SH-SY5Y (cell line): ENCODE data around the gene OSTF1.

Experiments used
- GATA2 ChIP-seq: IDR thresholded peaks from 2 replicates; pipeline ENCODE4 v1.6.1; 2011; ENCODE audit warnings: mild to moderate bottlenecking, low read depth, low read length
- GATA3 ChIP-seq: IDR thresholded peaks from 2 replicates; pipeline ENCODE4 v1.6.1; 2011; ENCODE audit warnings: low read depth, mild to moderate bottlenecking, low read length, moderate library complexity

The OSTF1 gene

DNA sequence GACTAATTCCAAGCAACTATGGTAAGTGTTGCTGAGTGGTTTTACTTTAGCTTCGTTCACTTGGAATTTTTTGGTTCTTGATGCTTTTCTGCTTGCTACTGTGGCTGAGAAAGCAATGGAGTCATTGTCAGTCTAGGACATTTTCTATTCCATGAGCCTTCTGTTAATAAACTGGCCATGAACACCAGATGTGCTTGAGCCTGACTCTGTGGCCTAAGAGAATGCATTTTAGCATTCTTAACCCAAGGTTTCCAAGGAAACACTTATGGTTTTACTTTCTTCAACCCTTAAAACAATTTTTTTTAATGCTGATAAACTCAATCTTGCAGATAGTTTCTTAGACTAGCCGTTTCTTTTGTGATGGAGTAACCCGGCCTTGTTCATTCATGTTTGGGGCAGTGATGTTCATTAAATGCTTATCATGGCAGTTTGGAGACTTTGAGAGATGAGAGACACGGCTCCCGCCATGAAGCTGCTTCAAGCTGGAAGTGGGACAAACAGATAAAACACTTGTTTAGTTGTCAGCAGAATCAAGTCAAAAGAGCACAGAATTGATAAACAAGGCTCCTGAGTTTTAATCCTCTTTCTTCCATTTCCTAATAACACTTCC lies 42.4 kb downstream of the OSTF1 start:
- TF ChIP-seq GATA3 (no peak), GATA2 (no peak)

DNA sequence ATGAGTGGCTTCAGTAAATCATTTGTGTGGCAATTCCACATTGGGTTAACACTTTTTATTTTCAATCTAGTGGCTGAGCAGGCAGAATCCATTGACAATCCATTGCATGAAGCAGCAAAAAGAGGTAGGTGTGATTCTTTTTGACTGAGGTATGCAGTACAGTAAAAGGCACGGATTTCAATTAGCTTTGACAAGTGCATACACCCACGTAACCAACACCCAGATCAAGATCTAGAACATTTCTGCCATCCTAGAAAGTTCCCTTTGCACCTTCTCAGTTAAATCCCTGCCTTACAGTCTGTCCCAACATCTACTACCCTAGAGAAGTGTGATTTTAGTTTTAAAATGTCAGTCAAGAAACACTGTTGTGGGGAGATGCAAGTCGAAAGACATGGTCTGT lies 43.4 kb downstream of the OSTF1 start:
- TF ChIP-seq GATA3 (no peak), GATA2 (no peak)

GRCh38 chr9:75132244-75132643 lies 43.9 kb downstream of the OSTF1 start:
- TF ChIP-seq GATA3: no peak
- TF ChIP-seq GATA2: no peak

GRCh38 chr9:75133396-75133795 lies 45.1 kb downstream of the OSTF1 start:
- no peak for TF ChIP-seq GATA3
- no peak for TF ChIP-seq GATA2

DNA sequence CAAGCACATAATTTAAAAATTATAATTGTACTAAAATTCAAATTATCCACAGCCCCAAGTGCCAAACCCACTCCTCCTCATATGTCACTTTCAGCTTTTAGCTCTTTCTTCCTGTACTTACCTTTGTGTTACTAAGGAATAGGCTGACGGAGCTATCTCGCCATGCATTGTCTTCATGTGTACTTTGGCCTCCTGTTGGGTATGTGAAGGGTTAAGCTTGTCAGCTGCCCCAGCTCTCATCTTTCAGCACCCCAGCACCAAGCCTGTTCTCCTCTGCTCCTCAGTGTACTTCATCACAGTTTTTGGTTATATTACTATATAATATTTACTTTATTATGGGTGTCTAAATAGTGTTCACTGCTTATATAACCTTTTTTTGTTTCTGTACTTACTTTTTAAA lies 46.2 kb downstream of the OSTF1 start:
- TF ChIP-seq GATA2: no peak
- no peak for TF ChIP-seq GATA3

DNA sequence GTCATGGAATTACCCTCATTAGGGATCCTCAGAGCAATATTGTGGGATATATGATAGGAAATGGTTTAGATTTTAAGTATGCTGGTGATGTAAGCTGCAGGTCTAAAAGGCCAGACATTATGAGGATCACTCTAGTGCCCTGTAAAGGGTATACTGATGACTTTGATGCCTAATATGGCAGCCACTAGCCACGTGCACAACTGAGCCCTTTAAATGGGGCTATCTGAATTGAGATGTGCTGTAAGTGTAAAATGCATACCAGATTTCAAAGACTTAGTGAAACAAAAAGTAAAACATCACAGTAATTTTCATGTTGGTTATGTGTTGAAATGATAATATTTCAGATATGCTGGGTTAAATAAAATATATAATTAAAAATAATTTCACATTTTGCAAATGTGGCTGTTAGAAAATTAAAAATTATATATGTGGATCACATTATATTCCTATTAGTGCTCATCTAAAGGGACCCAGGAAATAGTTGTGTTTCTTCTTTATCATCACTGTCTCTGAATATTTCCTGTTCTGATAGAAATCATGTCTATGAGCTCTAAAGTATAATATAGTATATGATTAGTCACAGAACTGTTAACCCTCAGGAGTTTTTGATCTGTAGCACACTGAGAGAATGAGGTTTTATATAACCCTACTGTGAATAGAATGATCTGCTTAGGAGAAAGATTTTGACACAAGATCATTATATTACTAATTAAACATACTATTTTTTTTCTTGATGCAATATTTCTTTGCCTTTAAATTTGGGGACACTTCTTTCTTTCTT lies 50.1 kb downstream of the OSTF1 start:
- no peak for TF ChIP-seq GATA2
- no peak for TF ChIP-seq GATA3

- TF ChIP-seq GATA2: no peak
- no peak for TF ChIP-seq GATA3
Observed at GRCh38 chr9:75139201-75139600, 50.9 kb downstream of the OSTF1 start.

- TF ChIP-seq GATA3 (no peak), GATA2 (no peak)
Observed at GRCh38 chr9:75140261-75140660, 51.9 kb downstream of the OSTF1 start.

DNA sequence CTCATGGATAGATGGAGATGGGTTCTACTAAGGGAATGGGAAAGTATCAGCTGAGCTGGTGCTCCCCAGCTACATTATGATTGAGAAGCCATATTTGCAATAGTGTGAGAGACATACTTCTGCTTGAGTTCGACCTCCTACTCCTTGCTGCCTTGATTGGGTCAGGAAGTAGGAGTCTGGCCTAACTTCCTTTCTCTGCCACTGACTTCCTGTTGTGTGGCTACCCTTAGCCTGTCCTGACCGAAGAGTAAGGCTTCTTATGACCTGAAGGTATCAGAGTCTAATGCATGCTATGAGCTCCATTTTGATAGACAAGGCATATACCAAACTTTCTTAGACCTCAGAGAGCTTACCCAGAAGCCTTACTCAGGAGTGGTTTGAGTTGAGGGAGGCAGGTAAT lies 53.9 kb downstream of the OSTF1 start:
- no peak for TF ChIP-seq GATA2
- no peak for TF ChIP-seq GATA3

- TF ChIP-seq GATA3 (no peak), GATA2 (no peak)
Observed at GRCh38 chr9:75146229-75146628, 57.9 kb downstream of the OSTF1 start.

GRCh38 chr9:75147638-75148037 lies 59.3 kb downstream of the OSTF1 start:
- no peak for TF ChIP-seq GATA3
- no peak for TF ChIP-seq GATA2

- TF ChIP-seq GATA2 (no peak), GATA3 (no peak)
Observed at GRCh38 chr9:75148561-75148960, 60.2 kb downstream of the OSTF1 start.

GRCh38 chr9:75149841-75150241 lies 61.5 kb downstream of the OSTF1 start:
- no peak for TF ChIP-seq GATA2
- TF ChIP-seq GATA3: no peak

GRCh38 chr9:75150512-75150911 lies 62.2 kb downstream of the OSTF1 start:
- TF ChIP-seq GATA3 (no peak), GATA2 (no peak)

GRCh38 chr9:75152416-75152815 lies 64.1 kb downstream of the OSTF1 start:
- no peak for TF ChIP-seq GATA3
- no peak for TF ChIP-seq GATA2

- no peak for TF ChIP-seq GATA2
- TF ChIP-seq GATA3: no peak
Observed at GRCh38 chr9:75156858-75157257, 68.5 kb downstream of the OSTF1 start.
